Progenitor cell of endocrine pancreas (in vitro differentiated cells): ENCODE measurements around the gene IGF1R. TPM values are rescaled to one million over a fixed set of nuclear protein-coding genes. Genes with fewer than 3 reads are reported as not detected.

Experiments
- DNase-seq: peaks from one replicate; pipeline ENCODE4 v3.0.0; 2021; ENCODE audit warnings: low spot score; ENCODE audit not compliant: unreplicated experiment
- H3K27ac Mint-ChIP-seq: 2 replicates; pipeline ENCODE4 v1.8.0; 2021; ENCODE audit warnings: mild to moderate bottlenecking, moderate library complexity, mixed read lengths
- H3K27me3 Mint-ChIP-seq: 2 replicates; pipeline ENCODE4 v1.8.0; 2021; ENCODE audit warnings: mixed read lengths
- H3K36me3 Mint-ChIP-seq: 2 replicates; pipeline ENCODE4 v1.8.0; 2022; ENCODE audit warnings: mixed read lengths; ENCODE audit not compliant: insufficient read depth
- H3K4me1 Mint-ChIP-seq: 2 replicates; pipeline ENCODE4 v1.8.0; 2021; ENCODE audit warnings: low read depth, mixed read lengths
- H3K4me3 Mint-ChIP-seq: 2 replicates; pipeline ENCODE4 v1.8.0; 2021; ENCODE audit warnings: low read depth, mild to moderate bottlenecking, moderate library complexity, mixed read lengths
- H3K9me3 Mint-ChIP-seq: 2 replicates; pipeline ENCODE4 v1.8.0; 2021; ENCODE audit warnings: low read depth, mixed read lengths
- total RNA-seq: library from RNA; stranded (reverse); gene quantifications from 2 replicates; pipeline ENCODE4 v1.2.1, GENCODE V29; 2021
- TF ChIP-seq, protein P1 (sequence below): fragments of 200-600 bp; sonication (generic); IDR thresholded peaks from one replicate; pipeline ENCODE4 v1.5.0; 2021; ENCODE audit warnings: antibody characterized with exemption, mild to moderate bottlenecking; ENCODE audit not compliant: unreplicated experiment

Gene IGF1R
- total RNA-seq, 1 donor from 2014 or later: 106 TPM

- no peak overlapping the region for H3K4me3 Mint-ChIP-seq
- H3K36me3 Mint-ChIP-seq: no peaks in the 10 kb centered on the region
- peaks cover 59% of the 10 kb centered on the region for H3K4me1 Mint-ChIP-seq
- no peaks in the 10 kb centered on the region for H3K9me3 Mint-ChIP-seq
- DNase-seq: no peak
- peak overlapping the region; percentile 39 for H3K27ac Mint-ChIP-seq
- TF ChIP-seq, protein P1, sequence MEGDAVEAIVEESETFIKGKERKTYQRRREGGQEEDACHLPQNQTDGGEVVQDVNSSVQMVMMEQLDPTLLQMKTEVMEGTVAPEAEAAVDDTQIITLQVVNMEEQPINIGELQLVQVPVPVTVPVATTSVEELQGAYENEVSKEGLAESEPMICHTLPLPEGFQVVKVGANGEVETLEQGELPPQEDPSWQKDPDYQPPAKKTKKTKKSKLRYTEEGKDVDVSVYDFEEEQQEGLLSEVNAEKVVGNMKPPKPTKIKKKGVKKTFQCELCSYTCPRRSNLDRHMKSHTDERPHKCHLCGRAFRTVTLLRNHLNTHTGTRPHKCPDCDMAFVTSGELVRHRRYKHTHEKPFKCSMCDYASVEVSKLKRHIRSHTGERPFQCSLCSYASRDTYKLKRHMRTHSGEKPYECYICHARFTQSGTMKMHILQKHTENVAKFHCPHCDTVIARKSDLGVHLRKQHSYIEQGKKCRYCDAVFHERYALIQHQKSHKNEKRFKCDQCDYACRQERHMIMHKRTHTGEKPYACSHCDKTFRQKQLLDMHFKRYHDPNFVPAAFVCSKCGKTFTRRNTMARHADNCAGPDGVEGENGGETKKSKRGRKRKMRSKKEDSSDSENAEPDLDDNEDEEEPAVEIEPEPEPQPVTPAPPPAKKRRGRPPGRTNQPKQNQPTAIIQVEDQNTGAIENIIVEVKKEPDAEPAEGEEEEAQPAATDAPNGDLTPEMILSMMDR: no peak
- H3K27me3 Mint-ChIP-seq: no peaks in the 10 kb centered on the region
Measured at GRCh38 chr15:98719137-98719740, 70.9 kb downstream of the IGF1R start.

DNA sequence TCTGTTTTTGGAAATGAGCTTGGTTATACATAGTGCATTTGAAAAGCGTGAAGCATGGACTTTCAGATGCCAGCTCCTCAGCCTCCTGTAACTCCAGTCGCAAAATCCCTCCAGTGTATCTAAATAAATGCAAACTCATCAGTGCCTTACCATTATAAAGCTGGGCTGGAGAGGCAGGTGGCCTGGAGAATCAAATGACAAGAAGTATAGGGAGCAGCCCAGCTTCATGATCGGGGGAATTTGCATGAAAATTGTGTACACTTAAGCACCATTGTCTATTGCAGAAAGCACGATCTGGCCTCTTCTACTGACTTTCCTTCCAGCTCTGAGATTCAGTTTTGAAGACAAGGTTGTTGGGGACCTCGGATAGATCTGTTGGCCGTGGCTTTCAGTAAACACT is 71.7 kb downstream of the IGF1R start:
- TF ChIP-seq, protein P1: no peak
- H3K36me3 Mint-ChIP-seq: no peaks in the 10 kb centered on the region
- H3K27me3 Mint-ChIP-seq: no peaks in the 10 kb centered on the region
- no peak for DNase-seq
- peaks cover 60% of the 10 kb centered on the region for H3K4me1 Mint-ChIP-seq
- no peaks in the 10 kb centered on the region for H3K9me3 Mint-ChIP-seq
- H3K27ac Mint-ChIP-seq: no peak overlapping the region
- no peak overlapping the region for H3K4me3 Mint-ChIP-seq

DNA sequence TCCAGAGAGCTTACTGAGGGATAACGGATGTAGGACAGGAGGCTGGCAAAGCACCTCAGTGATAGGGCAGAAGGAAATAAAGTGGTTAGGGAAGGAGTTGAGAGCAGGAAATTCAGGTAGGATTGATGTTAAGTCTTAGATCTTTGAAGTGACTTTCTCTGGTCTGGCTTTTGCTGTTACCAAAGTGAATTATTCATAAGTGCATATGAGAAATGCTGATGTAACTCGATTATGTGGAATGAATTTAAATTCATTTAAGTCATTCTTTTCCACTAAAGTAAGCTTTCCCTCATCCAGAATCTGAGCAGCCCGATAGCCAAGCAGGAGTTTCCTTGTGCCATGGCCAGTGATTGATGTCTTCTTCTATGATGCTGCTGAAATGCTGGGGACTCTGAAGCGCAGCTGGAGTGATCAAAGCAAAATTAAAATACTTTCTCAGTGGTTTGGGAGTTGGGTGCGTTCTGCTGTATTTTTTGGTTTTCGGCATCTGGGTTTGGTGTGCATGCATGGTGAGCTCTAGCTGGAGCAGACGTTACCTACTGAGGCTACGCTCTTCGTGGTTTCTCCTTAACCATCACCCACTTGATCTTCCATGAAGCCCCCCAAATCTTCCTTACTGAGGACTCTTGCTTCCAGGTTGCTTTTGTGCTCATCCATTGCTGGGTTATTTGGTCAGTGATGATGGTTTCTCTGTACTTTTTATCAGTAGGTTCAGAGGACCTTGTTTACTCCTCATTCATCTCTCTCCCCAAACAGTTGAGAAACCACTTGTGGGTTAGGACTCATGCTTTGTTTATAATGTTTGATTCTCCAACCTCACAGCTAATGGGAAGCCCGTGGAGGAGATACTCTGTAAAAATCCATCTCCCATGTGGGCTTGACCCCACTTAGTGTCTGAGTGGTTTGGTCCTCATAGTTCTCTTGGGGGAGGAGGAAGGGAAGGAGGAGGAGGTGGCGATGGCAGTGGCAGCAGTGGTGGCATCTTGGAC is 72.5 kb downstream of the IGF1R start:
- no peak for DNase-seq
- Mint-ChIP-seq H3K27ac (no peak overlapping the region), H3K27me3 (no peaks in the 10 kb centered on the region), H3K4me1 (peaks cover 60% of the 10 kb centered on the region), H3K36me3 (no peaks in the 10 kb centered on the region), H3K9me3 (no peaks in the 10 kb centered on the region), H3K4me3 (no peak overlapping the region)
- TF ChIP-seq, protein P1: no peak

DNA sequence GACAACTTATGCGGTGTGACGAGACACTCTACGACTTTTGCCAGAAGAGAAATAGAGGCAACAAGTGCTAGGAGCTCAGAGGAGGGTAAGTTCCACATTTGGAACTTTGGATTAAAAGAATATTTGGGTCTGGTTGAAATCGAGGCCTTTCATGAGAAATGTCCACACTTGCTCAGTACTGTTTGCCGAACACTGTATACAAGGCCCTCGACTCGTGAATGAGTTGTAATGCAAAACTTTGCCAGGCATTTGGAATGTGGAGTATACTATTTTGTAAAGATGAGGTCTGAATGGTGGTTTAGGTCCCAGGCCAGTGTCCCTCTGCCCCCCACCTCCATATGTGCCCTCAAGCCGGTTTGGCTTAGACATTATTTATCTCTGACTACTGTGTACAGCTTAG is 73.9 kb downstream of the IGF1R start:
- peak overlapping the region; percentile 43 for H3K27ac Mint-ChIP-seq
- TF ChIP-seq, protein P1: no peak
- H3K4me1 Mint-ChIP-seq: peaks cover 65% of the 10 kb centered on the region
- H3K4me3 Mint-ChIP-seq: no peak overlapping the region
- no peaks in the 10 kb centered on the region for H3K27me3 Mint-ChIP-seq
- no peak for DNase-seq
- no peaks in the 10 kb centered on the region for H3K9me3 Mint-ChIP-seq
- no peaks in the 10 kb centered on the region for H3K36me3 Mint-ChIP-seq

- Mint-ChIP-seq H3K27ac (peak overlapping the region; percentile 43), H3K27me3 (no peaks in the 10 kb centered on the region), H3K36me3 (no peaks in the 10 kb centered on the region), H3K4me1 (peaks cover 69% of the 10 kb centered on the region), H3K4me3 (no peak overlapping the region), H3K9me3 (no peaks in the 10 kb centered on the region)
- TF ChIP-seq, protein P1: no peak
- DNase-seq: no peak
Measured at GRCh38 chr15:98722645-98723044, 74.3 kb downstream of the IGF1R start.
